ENCODE measurements around the gene EDN1.
A peak's percentile ranks its signal among the peaks of the same experiment; 100 is the strongest.

EDN1 gene

GRCh38 chr6:12293931-12294807 lies 4.0 kb downstream of the EDN1 start:
- H3K4me3 ChIP-seq (replicated peaks; ENCODE audit: low read depth, low read length): no peak overlapping the region
- no peak for DNase-seq (ENCODE audit: extremely low read depth, low read depth)
- TF ChIP-seq CTCF (IDR thresholded peaks at IDR 0.05; ENCODE audit: low read depth, low read length, missing control alignments): no peak

GRCh38 chr6:12294851-12295536 lies 4.8 kb downstream of the EDN1 start:
- TF ChIP-seq CTCF (IDR thresholded peaks at IDR 0.05; ENCODE audit: low read depth, low read length, missing control alignments): no peak
- no peak overlapping the region for H3K4me3 ChIP-seq (replicated peaks; ENCODE audit: low read depth, low read length)
- DNase-seq (ENCODE audit: extremely low read depth, low read depth): no peak

- H3K4me3 ChIP-seq (replicated peaks; ENCODE audit: low read depth, low read length): no peak overlapping the region
- TF ChIP-seq CTCF (IDR thresholded peaks at IDR 0.05; ENCODE audit: low read depth, low read length, missing control alignments): no peak
- no peak for DNase-seq (ENCODE audit: extremely low read depth, low read depth)
Measured at GRCh38 chr6:12295558-12296254, 5.5 kb downstream of the EDN1 start.

GRCh38 chr6:12296255-12296573 lies 6.1 kb downstream of the EDN1 start:
- H3K4me3 ChIP-seq (replicated peaks; ENCODE audit: low read depth, low read length): no peak overlapping the region
- no peak for TF ChIP-seq CTCF (IDR thresholded peaks at IDR 0.05; ENCODE audit: low read depth, low read length, missing control alignments)
- DNase-seq (ENCODE audit: extremely low read depth, low read depth): peak; percentile 48

GRCh38 chr6:12296604-12297003 lies 6.4 kb downstream of the EDN1 start:
- no peak for TF ChIP-seq CTCF (IDR thresholded peaks at IDR 0.05; ENCODE audit: low read depth, low read length, missing control alignments)
- no peak for DNase-seq (ENCODE audit: extremely low read depth, low read depth)
- H3K4me3 ChIP-seq (replicated peaks; ENCODE audit: low read depth, low read length): no peak overlapping the region

- no peak overlapping the region for H3K4me3 ChIP-seq (replicated peaks; ENCODE audit: low read depth, low read length)
- no peak for TF ChIP-seq CTCF (IDR thresholded peaks at IDR 0.05; ENCODE audit: low read depth, low read length, missing control alignments)
- no peak for DNase-seq (ENCODE audit: extremely low read depth, low read depth)
Measured at GRCh38 chr6:12297363-12298016, 7.3 kb downstream of the EDN1 start.
